ENCODE data around the gene UBASH3B.

UBASH3B gene

DNA sequence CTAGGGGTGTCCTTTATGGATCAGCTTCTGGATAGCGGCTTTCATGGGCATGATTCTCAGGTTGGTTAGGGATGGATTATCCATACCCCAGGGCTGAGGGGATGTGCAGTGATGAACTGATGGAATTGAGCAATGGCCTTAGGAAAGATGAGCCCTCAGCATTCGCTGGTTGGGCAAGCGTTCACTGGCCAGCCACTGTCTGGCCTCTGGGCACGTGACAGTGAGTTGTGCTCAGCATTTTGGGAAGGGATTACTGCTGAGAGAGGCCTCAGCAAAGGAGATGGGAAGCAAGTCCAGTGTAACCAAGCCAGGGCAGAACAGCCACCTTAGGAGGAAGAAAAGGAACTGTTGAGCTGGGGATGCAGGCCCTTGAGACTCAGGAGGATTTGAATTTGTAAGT lies 17.4 kb downstream of the UBASH3B start:
- no peak overlapping the region for H2AFZ ChIP-seq
- H3K4me3 ChIP-seq (ENCODE audit: low read depth, low read length) = no peak overlapping the region
- H3K27me3 ChIP-seq (ENCODE audit: control insufficient read depth, insufficient read depth, low read length) = no peaks in the 10 kb centered on the region
- TF ChIP-seq, protein P1, sequence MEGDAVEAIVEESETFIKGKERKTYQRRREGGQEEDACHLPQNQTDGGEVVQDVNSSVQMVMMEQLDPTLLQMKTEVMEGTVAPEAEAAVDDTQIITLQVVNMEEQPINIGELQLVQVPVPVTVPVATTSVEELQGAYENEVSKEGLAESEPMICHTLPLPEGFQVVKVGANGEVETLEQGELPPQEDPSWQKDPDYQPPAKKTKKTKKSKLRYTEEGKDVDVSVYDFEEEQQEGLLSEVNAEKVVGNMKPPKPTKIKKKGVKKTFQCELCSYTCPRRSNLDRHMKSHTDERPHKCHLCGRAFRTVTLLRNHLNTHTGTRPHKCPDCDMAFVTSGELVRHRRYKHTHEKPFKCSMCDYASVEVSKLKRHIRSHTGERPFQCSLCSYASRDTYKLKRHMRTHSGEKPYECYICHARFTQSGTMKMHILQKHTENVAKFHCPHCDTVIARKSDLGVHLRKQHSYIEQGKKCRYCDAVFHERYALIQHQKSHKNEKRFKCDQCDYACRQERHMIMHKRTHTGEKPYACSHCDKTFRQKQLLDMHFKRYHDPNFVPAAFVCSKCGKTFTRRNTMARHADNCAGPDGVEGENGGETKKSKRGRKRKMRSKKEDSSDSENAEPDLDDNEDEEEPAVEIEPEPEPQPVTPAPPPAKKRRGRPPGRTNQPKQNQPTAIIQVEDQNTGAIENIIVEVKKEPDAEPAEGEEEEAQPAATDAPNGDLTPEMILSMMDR (IDR thresholded peaks at IDR 0.05) = no peak
- no peaks in the 10 kb centered on the region for H3K9me3 ChIP-seq (ENCODE audit: control insufficient read depth, low read length)
- no peak overlapping the region for H3K4me2 ChIP-seq (ENCODE audit: low read length)
- H3K4me1 ChIP-seq = no peaks in the 10 kb centered on the region
- no peaks in the 10 kb centered on the region for H3K79me2 ChIP-seq
- no peak overlapping the region for H3K9ac ChIP-seq
- H3K36me3 ChIP-seq (ENCODE audit: control insufficient read depth, insufficient read depth, low read length) = no peaks in the 10 kb centered on the region
- no peak overlapping the region for H3K27ac ChIP-seq

DNA sequence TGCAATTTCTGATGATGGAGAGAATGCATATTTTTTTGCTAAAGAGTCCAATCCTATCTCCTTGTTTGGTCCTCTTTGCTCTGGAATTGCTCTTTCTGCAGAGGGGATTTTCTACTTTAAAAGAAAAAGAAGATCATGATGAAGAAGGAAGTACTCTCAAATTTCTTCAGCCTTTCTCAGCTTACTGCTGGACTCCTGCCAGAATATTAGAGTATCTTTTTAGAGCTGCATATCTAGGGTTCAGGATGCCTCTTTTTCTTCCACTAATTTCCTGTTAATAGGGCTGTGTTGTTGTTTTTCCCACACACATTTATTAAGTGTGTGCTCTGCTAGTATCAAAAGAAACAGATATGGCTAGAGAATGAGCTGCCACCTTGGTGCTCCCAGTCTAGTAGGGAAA lies 18.2 kb downstream of the UBASH3B start:
- Histone ChIP-seq H3K27ac (no peak overlapping the region), H3K9ac (no peak overlapping the region)
- TF ChIP-seq, protein P1 (IDR thresholded peaks at IDR 0.05) = no peak

DNA sequence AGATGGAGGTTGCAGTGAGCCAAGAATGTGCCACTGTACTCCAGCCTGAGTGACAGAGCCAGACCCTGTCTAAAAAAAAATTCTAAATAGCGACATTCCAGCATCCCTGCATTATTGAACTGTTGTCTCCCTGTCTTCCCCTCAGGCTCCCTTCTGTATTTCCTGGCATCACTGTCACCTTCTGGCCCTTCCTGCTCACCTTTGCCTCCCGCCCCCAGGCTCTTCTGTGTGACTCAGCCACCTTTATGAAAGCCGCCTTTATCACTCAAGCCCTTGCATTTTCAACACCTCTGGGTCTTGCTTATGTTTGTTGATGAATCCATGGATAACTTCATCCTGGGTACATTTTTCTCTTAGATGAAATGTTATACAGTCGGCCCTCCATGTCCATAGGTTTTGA lies 21.1 kb downstream of the UBASH3B start:
- Histone ChIP-seq H3K27me3 (ENCODE audit: control insufficient read depth, insufficient read depth, low read length) (no peaks in the 10 kb centered on the region), H3K36me3 (ENCODE audit: control insufficient read depth, insufficient read depth, low read length) (no peaks in the 10 kb centered on the region), H3K79me2 (no peaks in the 10 kb centered on the region), H3K27ac (no peak overlapping the region), H3K9me3 (ENCODE audit: control insufficient read depth, low read length) (no peaks in the 10 kb centered on the region), H3K4me2 (ENCODE audit: low read length) (no peak overlapping the region), H2AFZ (no peak overlapping the region), H3K9ac (no peak overlapping the region), H3K4me1 (no peaks in the 10 kb centered on the region), H3K4me3 (ENCODE audit: low read depth, low read length) (no peak overlapping the region)
- TF ChIP-seq, protein P1 (IDR thresholded peaks at IDR 0.05) = no peak

More for the DNA sequence above, 18.2 kb downstream of the UBASH3B start:
- H3K36me3 ChIP-seq (ENCODE audit: control insufficient read depth, insufficient read depth, low read length) = no peaks in the 10 kb centered on the region
- H3K27me3 ChIP-seq (ENCODE audit: control insufficient read depth, insufficient read depth, low read length) = no peaks in the 10 kb centered on the region
- no peaks in the 10 kb centered on the region for H3K79me2 ChIP-seq
- H3K4me1 ChIP-seq = no peaks in the 10 kb centered on the region
- no peak overlapping the region for H3K4me2 ChIP-seq (ENCODE audit: low read length)
- H2AFZ ChIP-seq = no peak overlapping the region
- no peak overlapping the region for H3K4me3 ChIP-seq (ENCODE audit: low read depth, low read length)
- H3K9me3 ChIP-seq (ENCODE audit: control insufficient read depth, low read length) = no peaks in the 10 kb centered on the region

DNA sequence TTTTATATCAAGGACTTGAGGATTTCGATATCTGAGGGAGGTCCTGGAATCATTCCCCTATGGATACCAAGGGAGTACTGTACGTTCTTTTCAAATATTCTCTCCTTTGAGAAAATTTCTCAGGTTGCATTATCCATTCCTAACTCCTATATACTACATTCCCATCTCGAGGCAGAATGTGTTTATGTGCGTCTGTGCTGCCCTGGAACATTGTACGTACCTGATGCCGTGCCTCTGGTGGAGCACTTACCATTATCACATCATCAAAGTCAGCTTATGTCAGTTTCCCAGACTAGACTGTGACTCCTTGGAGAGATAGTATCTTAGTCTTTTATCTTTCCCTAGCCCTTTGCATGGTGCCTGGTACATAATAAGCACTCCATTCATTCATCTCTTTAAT lies 21.7 kb downstream of the UBASH3B start:
- Histone ChIP-seq H3K4me1 (no peaks in the 10 kb centered on the region), H3K9ac (no peak overlapping the region), H3K4me3 (ENCODE audit: low read depth, low read length) (no peak overlapping the region), H3K36me3 (ENCODE audit: control insufficient read depth, insufficient read depth, low read length) (no peaks in the 10 kb centered on the region), H3K79me2 (no peaks in the 10 kb centered on the region), H3K27me3 (ENCODE audit: control insufficient read depth, insufficient read depth, low read length) (no peaks in the 10 kb centered on the region), H3K9me3 (ENCODE audit: control insufficient read depth, low read length) (no peaks in the 10 kb centered on the region), H3K4me2 (ENCODE audit: low read length) (no peak overlapping the region), H3K27ac (no peak overlapping the region), H2AFZ (no peak overlapping the region)
- TF ChIP-seq, protein P1 (IDR thresholded peaks at IDR 0.05) = no peak

DNA sequence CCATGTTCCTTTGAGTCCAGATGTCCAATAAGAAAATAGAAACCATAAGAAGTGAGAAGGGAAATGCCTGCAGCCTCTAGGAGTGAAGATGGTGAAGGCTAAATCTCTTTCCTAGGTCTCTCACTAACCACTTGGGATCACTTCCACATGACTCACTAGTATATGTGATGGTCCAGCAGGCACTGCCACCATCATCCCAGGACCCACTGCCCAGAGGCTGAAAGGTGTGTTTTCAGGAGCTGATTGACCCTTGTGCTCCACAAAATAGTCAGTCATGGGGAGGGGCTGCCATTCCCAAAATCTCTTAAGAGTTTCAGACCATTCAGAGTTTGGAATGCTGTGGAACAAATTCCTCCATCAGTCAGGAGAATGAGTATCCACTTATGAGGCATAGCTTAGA lies 22.9 kb downstream of the UBASH3B start:
- Histone ChIP-seq H3K4me1 (no peaks in the 10 kb centered on the region), H2AFZ (no peak overlapping the region), H3K9ac (no peak overlapping the region), H3K27ac (no peak overlapping the region), H3K4me3 (ENCODE audit: low read depth, low read length) (no peak overlapping the region), H3K4me2 (ENCODE audit: low read length) (no peak overlapping the region), H3K9me3 (ENCODE audit: control insufficient read depth, low read length) (no peaks in the 10 kb centered on the region), H3K27me3 (ENCODE audit: control insufficient read depth, insufficient read depth, low read length) (no peaks in the 10 kb centered on the region), H3K36me3 (ENCODE audit: control insufficient read depth, insufficient read depth, low read length) (no peaks in the 10 kb centered on the region), H3K79me2 (no peaks in the 10 kb centered on the region)
- TF ChIP-seq, protein P1 (IDR thresholded peaks at IDR 0.05) = no peak

Data from parathyroid adenoma (tissue), 2 donors.